ENCODE data around the gene CACNB3. TPM values are rescaled to one million over a fixed set of nuclear protein-coding genes. Genes with fewer than 3 reads are reported as not detected.

CACNB3 gene
- total and polyA plus RNA-seq, 9 of the 15 experiments (the other 6 are each of a cell fraction or from before 2014, with no cell fraction given), result 0.24 to 2.0 (median 1.5) TPM

- TF ChIP-seq NCOA2 (IDR thresholded peaks at IDR 0.05; ENCODE audit: partially characterized antibody in 2 of 2) (no peak), JUND (IDR thresholded peaks at IDR 0.05; ENCODE audit: borderline replicate concordance, low read depth, low read length) (no peak), JUND (tag; IDR thresholded peaks at IDR 0.05; ENCODE audit: borderline replicate concordance, low read depth, low read length) (no peak), HDAC1 (IDR thresholded peaks at IDR 0.05) (0 out of 4 replicates have a peak, but pooled peaks of 1 of the 2 experiments have one; percentile 23), CBFA2T3 (IDR thresholded peaks at IDR 0.05) (no peak), KAT7 (CRISPR knock-in tag; IDR thresholded peaks at IDR 0.05; ENCODE audit: borderline replicate concordance) (no peak), BCLAF1 (IDR thresholded peaks at IDR 0.05; ENCODE audit: borderline replicate concordance in 1 of 2, control insufficient read depth in 1 of 2, low read depth in 2 of 2, low read length in 1 of 2) (no peak), ZNF57 (CRISPR knock-in tag; IDR thresholded peaks at IDR 0.05) (no peak), ZNF436 (CRISPR knock-in tag; IDR thresholded peaks at IDR 0.05) (no peak), ARID3B (CRISPR knock-in tag; IDR thresholded peaks at IDR 0.05; ENCODE audit: borderline replicate concordance) (no peak), ZNF41 (CRISPR knock-in tag; conservative IDR thresholded peaks at IDR 0.05) (no peak), ARID4B (CRISPR knock-in tag; IDR thresholded peaks at IDR 0.05) (no peak), ZBTB8A (IDR thresholded peaks at IDR 0.05; ENCODE audit: partially characterized antibody) (no peak), KDM1A (IDR thresholded peaks at IDR 0.05) (peak; percentile 44 to 72; a peak in 2 of 4 replicates), HMG20A (CRISPR knock-in tag; conservative IDR thresholded peaks at IDR 0.05) (no peak), ZNF431 (CRISPR knock-in tag; IDR thresholded peaks at IDR 0.05) (no peak), SPI1 (IDR thresholded peaks at IDR 0.05; ENCODE audit: borderline replicate concordance, low read depth, low read length) (no peak), GTF2F1 (IDR thresholded peaks at IDR 0.05; ENCODE audit: low read depth, low read length) (no peak)
These were observed 7.3 kb upstream of the CACNB3 start (continued) for GRCh38 chr12:48810903-48811431.
